ENCODE measurements around the gene POMC.

- TF ChIP-seq POLR2A (IDR thresholded peaks at IDR 0.05) (no peak), CTCF (IDR thresholded peaks at IDR 0.05) (no peak), POLR2AphosphoS5 (IDR thresholded peaks at IDR 0.05) (no peak), EP300 (IDR thresholded peaks at IDR 0.05) (no peak)
Measured at GRCh38 chr2:25146896-25147295, 21.5 kb downstream of the POMC start.
